M059J (cell line): ENCODE data around the gene MED20. TPM values are rescaled to one million over a fixed set of nuclear protein-coding genes. Genes with fewer than 3 reads are reported as not detected.

Source experiments
- total RNA-seq: library from RNA; depleted of rRNA; stranded (reverse); fragments of >200 nt; shearing (Covaris generic); gene quantifications from 2 replicates; pipeline ENCODE4 v1.2.3, GENCODE V29; 2014; rRNA removed

The MED20 gene
- total RNA-seq, 1 experiment from 2014 or later = 49.9 TPM

Other genes starting within 250 kb of the MED20 start
- 6.1 and 7.2 TPM in 2 replicates for gene TFEB, start 185.5 kb downstream of the MED20 start, total RNA-seq
- gene PGC, start 173.7 kb downstream of the MED20 start, total RNA-seq = not detected in 2 replicates
- gene FRS3, start 141.2 kb downstream of the MED20 start, total RNA-seq = 0.34 and 2.4 TPM in 2 replicates
- gene PRICKLE4, start 140.4 kb downstream of the MED20 start, total RNA-seq = 0.12 and 0.30 TPM in 2 replicates
- gene TOMM6, start 133.4 kb downstream of the MED20 start, total RNA-seq = 157 and 167 TPM in 2 replicates
- 2.6 and 3.6 TPM in 2 replicates for gene USP49, start 25.8 kb downstream of the MED20 start, total RNA-seq
- gene BYSL, start 360 bp upstream of the MED20 start, total RNA-seq = 16.0 and 19.2 TPM in 2 replicates
- 141 and 146 TPM in 2 replicates for gene CCND3, start 20.7 kb upstream of the MED20 start, total RNA-seq
- 23.7 and 29.5 TPM in 2 replicates for gene TAF8, start 129.4 kb upstream of the MED20 start, total RNA-seq
- gene C6orf132, start 221.5 kb upstream of the MED20 start, total RNA-seq = 0.30 and 2.2 TPM in 2 replicates